Endothelial cell of hepatic sinusoid (primary cell): ENCODE results near the gene LRRC74A.

ENCODE experiments used
- in situ Hi-C: cut with HindIII; loops from 2 replicates; pipeline ENCODE4 v1.10.0; 2017; ENCODE audit warnings: low sequenced_read_pairs

The LRRC74A gene

DNA sequence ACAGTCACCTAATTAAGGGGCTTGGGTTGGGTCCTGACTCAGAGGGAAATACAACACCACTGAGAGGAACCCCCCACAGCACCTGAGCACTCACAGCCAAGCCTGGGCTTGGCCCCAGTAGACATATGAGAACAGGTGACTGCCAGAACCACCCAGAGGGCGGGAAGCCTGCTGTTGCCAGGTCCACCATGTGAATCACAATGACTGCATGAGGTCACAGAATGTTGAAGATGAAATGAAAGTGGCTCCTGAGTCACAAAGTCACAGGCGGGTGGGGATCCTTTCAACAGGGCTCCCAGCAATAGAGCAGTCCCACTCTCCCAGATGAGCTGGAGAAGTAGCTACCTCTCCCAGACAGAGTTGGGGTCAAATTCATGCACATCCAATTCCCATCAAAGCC lies at the start of gene LRRC74A:
TSS of gene LRRC74A (plus strand) at position 287 of the 400 bp plus-strand sequence. CDS start 290 bp downstream, outside the sequence.
- in situ Hi-C loops: no loop called here

GRCh38 chr14:76776428-76777251 lies 49.6 kb upstream of the LRRC74A start:
- in situ Hi-C loops: no loop called here

DNA sequence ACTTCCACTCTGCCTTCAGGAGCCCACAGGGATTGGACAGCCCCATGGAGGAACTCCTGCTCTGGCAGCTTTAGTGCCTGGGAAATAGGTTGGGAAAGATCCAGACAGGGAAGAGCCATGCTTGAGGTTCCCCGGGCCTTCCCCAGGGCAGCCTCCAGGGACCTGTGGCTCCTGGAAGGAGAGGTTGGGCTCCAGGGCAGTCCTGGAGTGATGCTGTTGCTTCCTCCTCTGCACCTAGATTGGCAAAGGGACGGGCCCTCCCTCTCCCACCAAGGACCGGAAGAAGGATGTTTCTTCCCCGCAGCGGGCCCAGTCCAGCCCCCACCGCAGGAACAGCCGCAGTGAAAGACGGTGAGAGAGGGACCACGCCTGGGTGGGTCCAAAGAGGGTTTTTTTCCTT lies 48.5 kb upstream of the LRRC74A start:
- in situ Hi-C loops: no loop called here

GRCh38 chr14:76778546-76779215 lies 47.5 kb upstream of the LRRC74A start:
- in situ Hi-C loops: no loop called here

GRCh38 chr14:76779221-76780057 lies 46.8 kb upstream of the LRRC74A start:
- in situ Hi-C loops: no loop called here

DNA sequence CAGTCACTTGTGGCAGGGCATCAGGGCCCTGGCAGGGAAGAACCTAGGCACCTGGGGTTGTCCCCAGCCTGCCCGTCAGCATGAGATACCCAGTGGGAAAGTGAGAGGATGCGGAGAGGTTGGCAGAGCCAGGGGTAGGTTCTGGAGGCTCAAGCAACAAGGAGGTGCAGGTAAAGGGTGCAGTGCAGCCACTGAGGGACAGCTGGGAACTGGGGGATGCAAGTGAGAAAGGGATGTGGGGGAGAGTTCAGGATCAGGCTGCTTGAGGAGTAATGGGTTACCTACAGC lies 46.2 kb upstream of the LRRC74A start:
- in situ Hi-C loops: no loop called here

DNA sequence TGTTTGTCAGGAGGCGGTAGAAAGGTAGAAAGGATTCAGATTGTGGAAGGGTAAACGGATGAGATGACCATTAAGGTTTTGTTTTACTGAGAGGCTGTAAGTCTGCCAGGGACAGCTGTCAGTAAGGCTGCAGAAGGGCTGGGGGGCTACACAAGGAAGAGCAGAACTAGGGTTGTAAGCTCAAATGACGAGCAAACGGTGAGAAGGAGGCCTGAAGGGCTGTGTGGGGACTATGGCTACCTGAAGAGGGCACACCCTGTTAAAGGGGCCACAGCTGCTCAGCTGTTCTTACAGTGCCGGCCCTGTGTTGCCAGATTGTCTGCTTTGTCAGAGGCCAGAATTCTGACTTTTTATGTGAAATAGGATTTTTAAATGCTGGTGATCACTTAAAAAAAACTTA lies 45.8 kb upstream of the LRRC74A start:
- in situ Hi-C loops: no loop called here

GRCh38 chr14:76780875-76781647 lies 45.1 kb upstream of the LRRC74A start:
- in situ Hi-C loops: no loop called here

DNA sequence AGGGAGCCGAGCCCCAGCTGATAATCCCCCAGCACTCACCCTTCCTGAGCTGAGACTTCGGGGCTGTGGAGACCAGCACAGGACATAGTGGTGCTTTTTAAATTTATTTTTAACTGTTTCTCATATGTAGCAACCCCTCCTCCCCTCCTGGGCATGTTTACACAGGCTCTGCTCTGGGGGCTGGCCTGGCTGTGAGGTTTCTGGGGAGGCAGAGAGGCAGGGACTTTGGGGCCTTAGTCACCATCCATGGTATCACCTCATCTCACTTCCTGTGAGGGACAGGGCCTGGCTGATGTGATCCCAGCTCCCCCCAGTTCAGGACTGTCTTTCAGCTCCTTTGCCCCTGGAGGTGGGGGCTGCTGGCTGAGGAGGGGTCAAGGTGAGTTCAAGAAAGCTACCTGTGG lies 44.6 kb upstream of the LRRC74A start:
- in situ Hi-C loops: no loop called here

DNA sequence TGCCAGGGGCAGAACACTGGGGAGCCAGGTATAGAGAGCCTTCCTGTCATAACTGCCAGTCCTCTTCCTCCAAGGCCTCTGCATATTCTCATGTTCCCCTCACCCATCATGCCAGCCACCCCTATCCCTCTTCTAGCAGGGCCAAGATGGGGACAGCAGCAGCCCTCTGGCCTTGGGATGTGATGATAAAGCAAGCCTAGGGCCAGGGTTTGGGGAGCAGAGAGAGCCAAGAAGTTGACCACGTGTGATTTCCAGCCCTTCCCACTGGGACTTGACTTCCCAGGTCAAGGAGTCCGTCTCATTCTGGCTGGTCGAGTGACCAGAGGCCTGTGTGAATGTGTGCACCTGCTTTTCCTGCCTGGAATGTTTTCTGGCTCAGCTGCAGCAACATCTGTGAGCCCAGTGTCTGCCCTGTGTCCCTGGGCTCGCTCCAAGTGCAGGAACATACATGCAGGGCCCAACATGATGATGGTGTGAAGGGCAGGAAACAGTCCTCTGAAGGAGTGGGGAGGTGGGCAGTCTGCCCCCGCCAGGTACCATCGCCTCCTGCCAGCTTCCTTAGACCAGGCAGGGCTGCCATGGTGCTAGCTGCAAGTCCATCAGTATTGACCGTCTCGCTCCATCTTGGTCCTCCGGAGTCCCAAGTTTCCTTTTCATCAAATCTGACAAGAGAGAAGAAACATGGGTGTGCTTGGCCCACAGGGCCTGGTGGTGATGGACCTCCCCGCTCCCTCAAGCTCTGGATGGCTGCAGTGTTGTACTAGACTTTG lies 43.9 kb upstream of the LRRC74A start:
- in situ Hi-C loops: no loop called here

- in situ Hi-C loops: no loop called here
Measured at GRCh38 chr14:76782885-76783566, 43.2 kb upstream of the LRRC74A start.

DNA sequence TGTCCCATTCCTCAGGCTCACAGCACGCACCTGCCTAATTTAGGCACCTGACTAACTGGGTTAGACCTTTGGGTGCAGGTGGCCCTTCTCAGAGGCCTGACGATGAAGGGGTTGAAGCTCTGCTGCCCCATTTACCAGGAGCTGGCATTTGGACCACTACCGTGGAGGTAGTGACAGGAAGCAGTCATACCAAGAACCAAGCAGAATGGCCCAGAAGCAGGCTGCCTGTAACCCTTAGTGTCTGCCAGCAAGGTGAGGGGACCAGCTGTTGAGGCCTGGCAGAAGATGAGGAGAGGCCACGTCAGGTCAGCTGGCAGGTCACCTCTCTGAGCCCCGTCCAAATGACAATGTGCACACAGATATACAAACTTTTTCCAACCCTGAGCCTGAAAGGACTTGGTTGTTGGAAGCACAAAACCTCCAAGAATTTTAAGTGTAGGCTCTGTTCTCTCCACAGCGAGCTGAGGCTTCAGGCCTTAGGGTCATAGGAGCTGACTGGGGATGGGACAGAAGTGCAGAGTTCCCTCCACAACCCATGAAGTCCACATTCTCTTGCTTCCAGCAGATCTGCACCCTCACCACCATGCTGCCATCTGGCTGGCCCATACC lies 41.8 kb upstream of the LRRC74A start:
- in situ Hi-C loops: no loop called here

DNA sequence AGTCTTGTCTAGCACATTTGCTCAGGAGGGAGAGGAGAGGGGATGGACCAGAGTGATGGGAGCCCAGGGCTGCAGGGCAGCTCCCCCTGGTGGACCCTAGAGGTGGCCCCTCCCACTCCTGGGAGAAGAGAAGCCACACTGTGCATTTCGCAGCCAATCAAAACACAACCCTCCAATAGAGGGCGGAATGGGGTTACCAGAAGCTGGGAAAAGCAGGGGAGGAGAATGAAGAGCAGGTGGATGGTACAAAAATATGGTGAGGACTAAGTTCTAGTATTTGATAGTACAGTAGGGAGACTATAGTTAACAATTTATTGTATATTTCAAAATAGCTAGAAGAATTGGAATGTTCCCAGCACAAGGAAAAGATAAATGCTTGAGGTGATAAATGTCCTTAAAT lies 41.3 kb upstream of the LRRC74A start:
- in situ Hi-C loops: loop anchor here (5.0 kb wide), 1 partner anchor 58 kb away; no protein-coding TSS in a partner anchor

DNA sequence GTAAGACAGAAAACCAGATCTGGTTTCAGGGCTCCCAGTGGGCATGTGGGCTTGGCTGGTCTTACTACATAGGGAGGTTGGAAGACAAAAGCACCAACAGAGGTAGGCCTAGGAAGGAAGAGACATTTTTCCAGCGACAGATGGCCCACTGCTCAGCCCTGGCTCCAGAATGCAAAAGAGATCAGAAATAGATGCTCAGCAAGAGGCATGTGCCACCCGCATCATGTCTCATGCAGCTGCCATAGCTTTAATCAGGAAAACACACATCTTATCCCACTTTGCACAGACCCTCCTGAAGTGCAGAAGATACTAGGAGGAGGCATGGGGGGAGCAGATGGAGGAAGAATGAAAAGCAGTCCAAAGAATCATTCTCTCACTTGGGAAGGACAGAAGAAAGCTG lies 39.6 kb upstream of the LRRC74A start:
- in situ Hi-C loops: loop anchor here (5.0 kb wide), 1 partner anchor 59 kb away; no protein-coding TSS in a partner anchor

GRCh38 chr14:76792422-76792821 lies 33.8 kb upstream of the LRRC74A start:
- in situ Hi-C loops: no loop called here

GRCh38 chr14:76793324-76793723 lies 32.9 kb upstream of the LRRC74A start:
- in situ Hi-C loops: no loop called here

DNA sequence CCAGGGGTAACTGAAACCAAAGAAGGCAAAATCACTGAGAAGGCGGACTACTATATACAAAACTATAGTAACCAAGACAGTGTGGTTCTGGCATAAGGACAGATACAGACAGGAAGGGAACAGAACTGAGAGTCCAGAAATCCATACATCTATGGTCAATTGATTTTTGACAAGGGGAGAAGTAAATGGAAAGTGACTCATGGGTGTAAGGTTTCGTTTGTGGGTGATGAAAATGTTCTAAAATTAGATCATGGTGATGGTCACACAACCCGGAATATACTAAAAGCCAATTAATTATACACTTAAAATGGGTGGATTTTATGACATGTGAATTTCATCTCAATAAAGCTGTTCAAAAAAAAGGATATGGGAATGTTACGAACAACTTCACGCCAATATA lies 32.3 kb upstream of the LRRC74A start:
- in situ Hi-C loops: no loop called here

- in situ Hi-C loops: no loop called here
Measured at GRCh38 chr14:76806446-76806845, 19.8 kb upstream of the LRRC74A start.

DNA sequence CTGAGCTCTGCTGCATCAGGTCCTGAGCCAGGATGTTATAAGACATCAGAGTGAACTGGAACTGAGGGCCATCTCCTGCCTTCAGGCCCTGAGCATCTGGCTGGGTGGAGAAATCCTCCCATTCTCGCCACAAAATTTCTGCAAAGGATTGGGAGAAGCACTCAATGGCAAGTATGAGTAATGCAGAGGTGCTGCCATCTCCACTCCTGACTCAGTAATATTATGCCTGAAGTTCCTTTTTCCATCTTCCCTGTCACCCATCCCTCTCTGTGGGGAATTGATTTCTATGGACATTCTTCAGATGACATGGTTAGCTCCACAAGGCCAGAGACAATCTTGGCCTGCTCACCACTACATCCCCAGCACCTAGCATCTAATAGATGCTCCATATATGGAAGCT lies 18.2 kb upstream of the LRRC74A start:
- in situ Hi-C loops: no loop called here
